Heart right ventricle (tissue), 16 donors: Measurements from ENCODE around the gene ADGRL3. TPM values are rescaled to one million over a fixed set of nuclear protein-coding genes. Genes with fewer than 3 reads are reported as not detected.

Source experiments
- ATAC-seq, 8 donors: fragments of 200-7000 bp; cut with Tn5 transposase; one replicate each; pipeline ENCODE4 v1.9.1; 2020; ENCODE audit warnings: mild to moderate bottlenecking in 8 of 8, moderate library complexity in 8 of 8, moderate number of reproducible peaks in 1 of 8
- DNase-seq, 2 donors: peaks; one replicate each; pipeline ENCODE4 v3.0.0-alpha.2; 2020
- H3K27ac ChIP-seq, 10 donors: fragments of 200-600 bp; sonication (generic) in 2 of 10; one replicate each; pipeline versions ENCODE4 v1.5.0 to v1.8.0; 2020 to 2022; ENCODE audit warnings: mild to moderate bottlenecking in 3 of 10
- H3K27me3 ChIP-seq, 7 donors: fragments of 200-600 bp; one replicate each; pipeline ENCODE4 v1.8.0; 2021 to 2022; ENCODE audit warnings: mild to moderate bottlenecking in 2 of 7
- H3K36me3 ChIP-seq, 9 donors: fragments of 200-600 bp; sonication (generic) in 1 of 9; one replicate each; pipeline versions ENCODE4 v1.5.0 to v1.8.0; 2020 to 2022; ENCODE audit warnings: mild to moderate bottlenecking in 2 of 9
- H3K4me1 ChIP-seq, 9 donors: fragments of 200-600 bp; sonication (generic) in 1 of 9; one replicate each; pipeline versions ENCODE4 v1.5.0 to v1.8.0; 2020 to 2022; ENCODE audit warnings: mild to moderate bottlenecking in 4 of 9
- H3K4me3 ChIP-seq, 10 donors: fragments of 200-600 bp; sonication (generic) in 2 of 10; one replicate each; pipeline versions ENCODE4 v1.5.0 to v1.8.0; 2020 to 2022; ENCODE audit warnings: mild to moderate bottlenecking in 7 of 10, moderate library complexity in 2 of 10
- H3K9me3 ChIP-seq, 11 donors: fragments of 200-600 bp in 10 of 11; sonication (generic) in 2 of 11; one replicate each; pipeline versions ENCODE4 v1.5.0 to v1.8.0; 2013 to 2022; ENCODE audit warnings: mild to moderate bottlenecking in 2 of 11, control low read depth in 1 of 11, moderate library complexity in 1 of 11
- CTCF ChIP-seq, 9 donors: fragments of 200-600 bp; sonication (generic) in 2 of 9; IDR thresholded peaks; one replicate each; pipeline versions ENCODE4 v1.5.0 to v1.8.0; 2021 to 2022; ENCODE audit warnings: antibody characterized with exemption in 9 of 9, mild to moderate bottlenecking in 5 of 9, moderate library complexity in 1 of 9
- WGBS, 2 donors: extraction: QIAGEN DNeasy Blood & Tissue Kit; methylation state at CpG; one replicate each; pipeline ENCODE4 v1.1.7; 2013; ENCODE audit warnings: inconsistent platforms in 1 of 2; 5-methylcytosine and 5-hydroxymethylcytosine counted together
- intact Hi-C, 10 donors: fragments of 100-400 bp; cut with DNase I; formaldehyde crosslinking; loops; one replicate each; pipeline versions ENCODE4 v1.11.1 to v1.14.2; 2022
- polyA plus RNA-seq, 2 donors: library from polyadenylated mRNA; stranded (reverse); fragments of 200-250 nt; gene quantifications; one replicate each; pipeline ENCODE4 v1.2.3, GENCODE V29; 2013
- total RNA-seq, 10 donors: library from RNA; stranded (reverse); fragmentation: NEBNext Ultra II Directional in 3 of 10; extraction: Animal tissue kit (Norgen Biotek cat#: 25700) in 3 of 10; gene quantifications; one replicate each; pipeline versions ENCODE4 v1.2.1 to v1.2.4, GENCODE V29; 2021 to 2023
- donor health status: Arrhythmogenic right ventricular cardiomyopathy.
- donor health status: ischemic (EF 13 %, LVEDD 7.1; RV severe dilation, severe dysfunction).
- donor health status: healthy with polysubstance abuse.
- donor health status: DM: no; HTN: yes; CAD: no.
- donor health status: DM: no; HTN: no; CAD: no.
- donor health status: ischemic (EF 25% LVEDD 6.9; RV normal size, moderate dysfunction).
- donor health status: ischemic (EF 25% LVEDD 5.7; RV mildly dilated, moderate dysfunction).
- donor health status: healthy.
- donor health status: DM: yes; HTN: yes; CAD: no.
- donor health status: Ischemic cardiomyopathy.
- donor health status: ischemic (EF 35%, LVEDD 5.7; RV mildly dilated, moderate dysfunction).
- donor health status: nonischemic (EF 11% LVEDD 7.7; RV severe dilation, severe dysfunction).
- donor health status: DM: yes; HTN: yes; CAD: no.
- donor health status: PGD.
- donor health status: ischemic (EF 29% LVEDD 5.4; RV normal size, mild dysfunction).
- donor health status: nonischemic (EF 23%, LVEDD 6.1; RV moderate dilation, normal function).

The ADGRL3 gene
- total and polyA plus RNA-seq, 12 donors = 0.36 to 20.9 (median 4.6) TPM

GRCh38 chr4:61173799-61174198, 26.3 kb upstream of the ADGRL3 start:
- ATAC-seq = no peak
- WGBS, 2 donors = 80 to 94% methylated on average over 1 of the region's 1 CpG
- intact Hi-C loops = no loop called here
- no peak overlapping the region for H3K27ac ChIP-seq
- H3K9me3 ChIP-seq = peaks cover 0 to 5% (median 0%) of the 10 kb centered on the region in 11 donors
- H3K27me3 ChIP-seq = no peaks in the 10 kb centered on the region
- no peak overlapping the region for H3K4me3 ChIP-seq
- no peaks in the 10 kb centered on the region for H3K36me3 ChIP-seq
- TF ChIP-seq CTCF (IDR thresholded peaks at IDR 0.05) = no peak
- no peak for DNase-seq
- H3K4me1 ChIP-seq = no peaks in the 10 kb centered on the region

- no peak for ATAC-seq
- Histone ChIP-seq H3K9me3 (peaks cover 0 to 5% (median 0%) of the 10 kb centered on the region in 11 donors), H3K27ac (no peak overlapping the region), H3K36me3 (no peaks in the 10 kb centered on the region), H3K4me3 (no peak overlapping the region), H3K4me1 (no peaks in the 10 kb centered on the region), H3K27me3 (no peaks in the 10 kb centered on the region)
- no peak for TF ChIP-seq CTCF (IDR thresholded peaks at IDR 0.05)
- intact Hi-C loops = no loop called here
- no peak for DNase-seq
- 42% methylated on average over 1 of the region's 1 CpG for WGBS, 2 donors
Observed at GRCh38 chr4:61175495-61175894, 24.6 kb upstream of the ADGRL3 start.

GRCh38 chr4:61177367-61177766, 22.8 kb upstream of the ADGRL3 start:
- ATAC-seq = no peak
- no peak overlapping the region for H3K4me3 ChIP-seq
- H3K9me3 ChIP-seq = peaks cover 0 to 5% (median 0%) of the 10 kb centered on the region in 11 donors
- WGBS, 2 donors = 83 to 89% methylated on average over 2 of the region's 2 CpGs
- TF ChIP-seq CTCF (IDR thresholded peaks at IDR 0.05) = no peak
- no peaks in the 10 kb centered on the region for H3K27me3 ChIP-seq
- no peak for DNase-seq
- intact Hi-C loops = no loop called here
- H3K4me1 ChIP-seq = no peaks in the 10 kb centered on the region
- no peaks in the 10 kb centered on the region for H3K36me3 ChIP-seq
- H3K27ac ChIP-seq = no peak overlapping the region

GRCh38 chr4:61180405-61180804, 19.7 kb upstream of the ADGRL3 start:
- WGBS, 2 donors = 31 to 34% methylated on average over 5 of the region's 5 CpGs
- no peaks in the 10 kb centered on the region for H3K4me1 ChIP-seq
- intact Hi-C loops = no loop called here
- ATAC-seq (no peak), DNase-seq (no peak)
- no peaks in the 10 kb centered on the region for H3K27me3 ChIP-seq
- no peak for TF ChIP-seq CTCF (IDR thresholded peaks at IDR 0.05)
- no peak overlapping the region for H3K4me3 ChIP-seq
- no peak overlapping the region for H3K27ac ChIP-seq
- peaks cover 0 to 17% (median 8%) of the 10 kb centered on the region in 11 donors for H3K9me3 ChIP-seq
- H3K36me3 ChIP-seq = no peaks in the 10 kb centered on the region
